ENCODE data around the gene RAB20.
A peak's percentile ranks its signal among the peaks of the same experiment; 100 is the strongest.

The RAB20 gene

GRCh38 chr13:110521946-110522345, 39.6 kb downstream of the RAB20 start:
- DNase-seq (ENCODE audit: low read depth in 1 of 2, low spot score in 1 of 2): peak; percentile 74 to 97
- Histone ChIP-seq H3K27ac (replicated peaks) (peak overlapping the region; percentile 38), H3K4me3 (replicated peaks; ENCODE audit: insufficient read depth, low read length) (no peak overlapping the region), H3K27me3 (ENCODE audit: insufficient read depth, poor library complexity, severe bottlenecking) (no peaks in the 10 kb centered on the region)
- TF ChIP-seq, protein P1, sequence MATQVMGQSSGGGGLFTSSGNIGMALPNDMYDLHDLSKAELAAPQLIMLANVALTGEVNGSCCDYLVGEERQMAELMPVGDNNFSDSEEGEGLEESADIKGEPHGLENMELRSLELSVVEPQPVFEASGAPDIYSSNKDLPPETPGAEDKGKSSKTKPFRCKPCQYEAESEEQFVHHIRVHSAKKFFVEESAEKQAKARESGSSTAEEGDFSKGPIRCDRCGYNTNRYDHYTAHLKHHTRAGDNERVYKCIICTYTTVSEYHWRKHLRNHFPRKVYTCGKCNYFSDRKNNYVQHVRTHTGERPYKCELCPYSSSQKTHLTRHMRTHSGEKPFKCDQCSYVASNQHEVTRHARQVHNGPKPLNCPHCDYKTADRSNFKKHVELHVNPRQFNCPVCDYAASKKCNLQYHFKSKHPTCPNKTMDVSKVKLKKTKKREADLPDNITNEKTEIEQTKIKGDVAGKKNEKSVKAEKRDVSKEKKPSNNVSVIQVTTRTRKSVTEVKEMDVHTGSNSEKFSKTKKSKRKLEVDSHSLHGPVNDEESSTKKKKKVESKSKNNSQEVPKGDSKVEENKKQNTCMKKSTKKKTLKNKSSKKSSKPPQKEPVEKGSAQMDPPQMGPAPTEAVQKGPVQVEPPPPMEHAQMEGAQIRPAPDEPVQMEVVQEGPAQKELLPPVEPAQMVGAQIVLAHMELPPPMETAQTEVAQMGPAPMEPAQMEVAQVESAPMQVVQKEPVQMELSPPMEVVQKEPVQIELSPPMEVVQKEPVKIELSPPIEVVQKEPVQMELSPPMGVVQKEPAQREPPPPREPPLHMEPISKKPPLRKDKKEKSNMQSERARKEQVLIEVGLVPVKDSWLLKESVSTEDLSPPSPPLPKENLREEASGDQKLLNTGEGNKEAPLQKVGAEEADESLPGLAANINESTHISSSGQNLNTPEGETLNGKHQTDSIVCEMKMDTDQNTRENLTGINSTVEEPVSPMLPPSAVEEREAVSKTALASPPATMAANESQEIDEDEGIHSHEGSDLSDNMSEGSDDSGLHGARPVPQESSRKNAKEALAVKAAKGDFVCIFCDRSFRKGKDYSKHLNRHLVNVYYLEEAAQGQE (IDR thresholded peaks at IDR 0.05; ENCODE audit: insufficient replicate concordance, low read depth): peak; percentile 6
- peak; percentile 64 for TF ChIP-seq POLR2AphosphoS5 (IDR thresholded peaks at IDR 0.05; ENCODE audit: low read depth)
- no peak for TF ChIP-seq GABPA (IDR thresholded peaks at IDR 0.05; ENCODE audit: low read depth)

DNA sequence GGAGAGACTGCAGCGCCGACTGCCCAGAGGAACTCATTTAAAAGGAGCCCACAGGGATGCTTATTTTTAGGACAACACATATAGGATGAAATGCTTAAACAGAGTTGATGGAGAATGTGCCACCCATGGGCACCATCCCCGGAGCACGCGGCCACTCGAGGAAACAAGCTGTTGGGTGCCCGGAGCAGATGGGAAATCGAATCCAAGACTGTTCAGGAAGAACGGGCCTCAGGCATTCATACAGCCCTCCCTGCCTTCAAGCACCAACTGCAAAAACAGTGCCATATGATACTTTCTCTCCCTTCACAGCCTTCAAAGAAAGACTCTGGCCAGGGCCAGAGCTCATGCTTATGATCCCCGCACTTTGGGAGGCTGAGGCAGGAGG, 40.2 kb downstream of the RAB20 start:
- Histone ChIP-seq H3K27ac (replicated peaks) (peak overlapping the region; percentile 69), H3K4me3 (replicated peaks; ENCODE audit: insufficient read depth, low read length) (no peak overlapping the region), H3K27me3 (ENCODE audit: insufficient read depth, poor library complexity, severe bottlenecking) (no peaks in the 10 kb centered on the region)
- TF ChIP-seq CTCF (IDR thresholded peaks at IDR 0.05; ENCODE audit: insufficient read depth, low read length): no peak
- TF ChIP-seq GABPA (IDR thresholded peaks at IDR 0.05; ENCODE audit: low read depth): no peak
- no peak for TF ChIP-seq SPI1 (IDR thresholded peaks at IDR 0.05; ENCODE audit: borderline replicate concordance, low read depth)
- TF ChIP-seq, protein P1 (IDR thresholded peaks at IDR 0.05; ENCODE audit: insufficient replicate concordance, low read depth): no peak
- no peak for TF ChIP-seq POLR2AphosphoS5 (IDR thresholded peaks at IDR 0.05; ENCODE audit: low read depth)
- no peak for DNase-seq (ENCODE audit: low read depth in 1 of 2, low spot score in 1 of 2)

GRCh38 chr13:110520431-110521295, 40.9 kb downstream of the RAB20 start:
- no peak overlapping the region for H3K4me3 ChIP-seq (replicated peaks; ENCODE audit: insufficient read depth, low read length)
- H3K27ac ChIP-seq (replicated peaks): peak overlapping the region; percentile 69
- TF ChIP-seq CTCF (IDR thresholded peaks at IDR 0.05; ENCODE audit: insufficient read depth, low read length) (no peak), POLR2AphosphoS5 (IDR thresholded peaks at IDR 0.05; ENCODE audit: low read depth) (peak; percentile 84)

GRCh38 chr13:110519506-110519905, 42.0 kb downstream of the RAB20 start:
- Histone ChIP-seq H3K27me3 (ENCODE audit: insufficient read depth, poor library complexity, severe bottlenecking) (no peaks in the 10 kb centered on the region), H3K4me3 (replicated peaks; ENCODE audit: insufficient read depth, low read length) (no peak overlapping the region), H3K27ac (replicated peaks) (peak overlapping the region; percentile 69)
- no peak for TF ChIP-seq SPI1 (IDR thresholded peaks at IDR 0.05; ENCODE audit: borderline replicate concordance, low read depth)
- no peak for TF ChIP-seq CTCF (IDR thresholded peaks at IDR 0.05; ENCODE audit: insufficient read depth, low read length)
- no peak for TF ChIP-seq POLR2AphosphoS5 (IDR thresholded peaks at IDR 0.05; ENCODE audit: low read depth)
- TF ChIP-seq GABPA (IDR thresholded peaks at IDR 0.05; ENCODE audit: low read depth): no peak
- TF ChIP-seq, protein P1 (IDR thresholded peaks at IDR 0.05; ENCODE audit: insufficient replicate concordance, low read depth): no peak
- DNase-seq (ENCODE audit: low read depth in 1 of 2, low spot score in 1 of 2): no peak

More at GRCh38 chr13:110520431-110521295, 40.9 kb downstream of the RAB20 start:
- peak; percentile 62 to 95 for DNase-seq (ENCODE audit: low read depth in 1 of 2, low spot score in 1 of 2)
- H3K27me3 ChIP-seq (ENCODE audit: insufficient read depth, poor library complexity, severe bottlenecking): no peaks in the 10 kb centered on the region
